ENCODE measurements around the gene TBC1D25.

DNA sequence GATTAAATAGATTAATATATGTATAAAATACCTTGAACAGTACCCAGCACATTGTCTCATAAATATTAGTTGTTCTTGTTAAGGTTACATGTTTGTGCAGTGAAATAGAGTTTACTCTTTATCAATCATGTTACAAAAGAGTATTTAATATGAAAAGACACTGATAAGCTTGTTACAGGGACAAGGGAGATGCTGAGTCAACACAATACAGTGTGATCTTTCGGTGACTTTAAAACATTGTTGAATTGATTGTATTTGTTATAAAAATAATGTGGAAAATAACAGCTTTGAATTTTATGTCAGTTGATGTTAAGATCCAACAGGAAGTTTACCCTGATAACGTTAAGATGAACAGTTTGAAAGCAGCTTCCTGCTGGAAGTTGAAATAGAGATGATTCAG, 56.4 kb downstream of the TBC1D25 start:
- TF ChIP-seq EP300 (IDR thresholded peaks at IDR 0.05; ENCODE audit: low read depth) (no peak), POLR2AphosphoS5 (IDR thresholded peaks at IDR 0.05) (no peak)
- TF ChIP-seq, protein P1, sequence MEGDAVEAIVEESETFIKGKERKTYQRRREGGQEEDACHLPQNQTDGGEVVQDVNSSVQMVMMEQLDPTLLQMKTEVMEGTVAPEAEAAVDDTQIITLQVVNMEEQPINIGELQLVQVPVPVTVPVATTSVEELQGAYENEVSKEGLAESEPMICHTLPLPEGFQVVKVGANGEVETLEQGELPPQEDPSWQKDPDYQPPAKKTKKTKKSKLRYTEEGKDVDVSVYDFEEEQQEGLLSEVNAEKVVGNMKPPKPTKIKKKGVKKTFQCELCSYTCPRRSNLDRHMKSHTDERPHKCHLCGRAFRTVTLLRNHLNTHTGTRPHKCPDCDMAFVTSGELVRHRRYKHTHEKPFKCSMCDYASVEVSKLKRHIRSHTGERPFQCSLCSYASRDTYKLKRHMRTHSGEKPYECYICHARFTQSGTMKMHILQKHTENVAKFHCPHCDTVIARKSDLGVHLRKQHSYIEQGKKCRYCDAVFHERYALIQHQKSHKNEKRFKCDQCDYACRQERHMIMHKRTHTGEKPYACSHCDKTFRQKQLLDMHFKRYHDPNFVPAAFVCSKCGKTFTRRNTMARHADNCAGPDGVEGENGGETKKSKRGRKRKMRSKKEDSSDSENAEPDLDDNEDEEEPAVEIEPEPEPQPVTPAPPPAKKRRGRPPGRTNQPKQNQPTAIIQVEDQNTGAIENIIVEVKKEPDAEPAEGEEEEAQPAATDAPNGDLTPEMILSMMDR (IDR thresholded peaks at IDR 0.05) = no peak

Measured in transverse colon (tissue), 4 donors.